ENCODE results near the gene RASGRF2. TPM values are rescaled to one million over a fixed set of nuclear protein-coding genes. Genes with fewer than 3 reads are reported as not detected.

RASGRF2 gene
- total RNA-seq, 4 donors from 2014 or later: 3.6 to 6.3 (median 4.8) TPM

GRCh38 chr5:80919678-80920196, 40.4 kb upstream of the RASGRF2 start:
- H3K9me3 ChIP-seq: no peaks in the 10 kb centered on the region
- no peaks in the 10 kb centered on the region for H3K4me1 ChIP-seq
- no peak for ATAC-seq
- DNase-seq: no peak
- intact Hi-C loops (cut with DNase I; ENCODE audit: low total_unique reads) (no loop called here), in situ Hi-C loops (cut with MboI; ENCODE audit: low sequenced_read_pairs in 4 of 4) (no loop called here)
- no peak overlapping the region for H3K4me3 ChIP-seq
- H3K27me3 ChIP-seq: no peaks in the 10 kb centered on the region
- H3K27ac ChIP-seq: no peak overlapping the region
- no peaks in the 10 kb centered on the region for H3K36me3 ChIP-seq
- no peak for TF ChIP-seq POLR2A (IDR thresholded peaks at IDR 0.05)
- no peak for TF ChIP-seq CTCF (IDR thresholded peaks at IDR 0.05 in 4 of 5, conservative IDR thresholded peaks at IDR 0.05 in 1 of 5)

- in situ Hi-C loops (cut with MboI; ENCODE audit: low sequenced_read_pairs in 4 of 4): no loop called here
- TF ChIP-seq CTCF (IDR thresholded peaks at IDR 0.05 in 4 of 5, conservative IDR thresholded peaks at IDR 0.05 in 1 of 5) (no peak), POLR2A (IDR thresholded peaks at IDR 0.05) (no peak)
- Histone ChIP-seq H3K4me3 (no peak overlapping the region), H3K27me3 (no peaks in the 10 kb centered on the region), H3K9me3 (no peaks in the 10 kb centered on the region), H3K27ac (no peak overlapping the region), H3K4me1 (no peaks in the 10 kb centered on the region), H3K36me3 (no peaks in the 10 kb centered on the region)
- intact Hi-C loops (cut with DNase I; ENCODE audit: low total_unique reads): no loop called here
- DNase-seq (no peak), ATAC-seq (no peak)
Measured at GRCh38 chr5:80920333-80920732, 39.8 kb upstream of the RASGRF2 start.

- ATAC-seq (no peak), DNase-seq (no peak)
- no peaks in the 10 kb centered on the region for H3K4me1 ChIP-seq
- H3K4me3 ChIP-seq: no peak overlapping the region
- TF ChIP-seq CTCF (IDR thresholded peaks at IDR 0.05 in 4 of 5, conservative IDR thresholded peaks at IDR 0.05 in 1 of 5) (no peak), POLR2A (IDR thresholded peaks at IDR 0.05) (no peak)
- H3K36me3 ChIP-seq: no peaks in the 10 kb centered on the region
- in situ Hi-C loops (cut with MboI; ENCODE audit: low sequenced_read_pairs in 4 of 4) (no loop called here), intact Hi-C loops (cut with DNase I; ENCODE audit: low total_unique reads) (no loop called here)
- no peak overlapping the region for H3K27ac ChIP-seq
- no peaks in the 10 kb centered on the region for H3K9me3 ChIP-seq
- H3K27me3 ChIP-seq: no peaks in the 10 kb centered on the region
Measured at GRCh38 chr5:80921026-80921425, 39.1 kb upstream of the RASGRF2 start.

GRCh38 chr5:80925931-80926330, 34.2 kb upstream of the RASGRF2 start:
- in situ Hi-C loops (cut with MboI; ENCODE audit: low sequenced_read_pairs in 4 of 4): no loop called here
- DNase-seq (no peak), ATAC-seq (no peak)
- Histone ChIP-seq H3K27me3 (no peaks in the 10 kb centered on the region), H3K36me3 (no peaks in the 10 kb centered on the region), H3K9me3 (no peaks in the 10 kb centered on the region), H3K4me3 (no peak overlapping the region), H3K27ac (no peak overlapping the region), H3K4me1 (no peaks in the 10 kb centered on the region)
- intact Hi-C loops (cut with DNase I; ENCODE audit: low total_unique reads): no loop called here
- no peak for TF ChIP-seq CTCF (IDR thresholded peaks at IDR 0.05 in 4 of 5, conservative IDR thresholded peaks at IDR 0.05 in 1 of 5)
- no peak for TF ChIP-seq POLR2A (IDR thresholded peaks at IDR 0.05)

GRCh38 chr5:80926536-80926935, 33.6 kb upstream of the RASGRF2 start:
- intact Hi-C loops (cut with DNase I; ENCODE audit: low total_unique reads) (no loop called here), in situ Hi-C loops (cut with MboI; ENCODE audit: low sequenced_read_pairs in 4 of 4) (no loop called here)
- H3K27ac ChIP-seq: no peak overlapping the region
- H3K4me3 ChIP-seq: no peak overlapping the region
- DNase-seq (no peak), ATAC-seq (no peak)
- H3K9me3 ChIP-seq: no peaks in the 10 kb centered on the region
- H3K4me1 ChIP-seq: no peaks in the 10 kb centered on the region
- no peak for TF ChIP-seq POLR2A (IDR thresholded peaks at IDR 0.05)
- no peak for TF ChIP-seq CTCF (IDR thresholded peaks at IDR 0.05 in 4 of 5, conservative IDR thresholded peaks at IDR 0.05 in 1 of 5)
- no peaks in the 10 kb centered on the region for H3K36me3 ChIP-seq
- no peaks in the 10 kb centered on the region for H3K27me3 ChIP-seq
